PC-9 (cell line): ENCODE measurements around the gene IL10RA. TPM values are rescaled to one million over a fixed set of nuclear protein-coding genes. Genes with fewer than 3 reads are reported as not detected.
A peak's percentile ranks its signal among the peaks of the same experiment; 100 is the strongest.
"Not testable (repeated sequence)": the region's sequence is repeated elsewhere in the genome, so short reads cannot be mapped to it uniquely, and the experiment has no call there.

ENCODE experiments used
- BruUV-seq: library from RNA; stranded (reverse); fragments of 400-500 nt; replicated peaks from 2 replicates; lab custom pipeline; 2021; lab: Mats Ljungman, UMichigan
- CTCF ChIA-PET: fragments of 300-600 bp; sonication (Branson Sonifier 250); formaldehyde crosslinking; loops from one replicate; lab custom pipeline; 2022; ENCODE audit warnings: antibody characterized with exemption; lab: Charles Lee
- POLR2A ChIA-PET: fragments of 300-600 bp; sonication (Branson Sonifier 250); formaldehyde crosslinking; loops from one replicate; lab custom pipeline; 2022; ENCODE audit warnings: antibody characterized with exemption; ENCODE audit not compliant: unreplicated experiment; lab: Charles Lee
- DNase-seq, 2 experiments: peaks; one replicate each; pipeline versions ENCODE4 v3.0.0 to v3.0.0-alpha.2; 2015 to 2022; ENCODE audit warnings: mixed read lengths in 1 of 2
- H2AFZ ChIP-seq: fragments of 200-600 bp; sonication (generic); 2 replicates; pipeline ENCODE4 v1.8.1; 2017; ENCODE audit warnings: antibody characterized with exemption
- H3F3A ChIP-seq: fragments of 200-600 bp; sonication (generic); 2 replicates; pipeline ENCODE4 v1.8.1; 2017; ENCODE audit warnings: antibody characterized with exemption, mild to moderate bottlenecking, low read depth; ENCODE audit not compliant: insufficient read depth
- H3K27ac ChIP-seq: fragments of 200-600 bp; sonication (generic); 2 replicates; pipeline ENCODE4 v1.6.1; 2016; ENCODE audit warnings: mixed run types
- H3K27me3 ChIP-seq: fragments of 200-600 bp; sonication (generic); 2 replicates; pipeline ENCODE4 v1.6.1; 2016; ENCODE audit warnings: low read depth, mixed run types; ENCODE audit not compliant: insufficient read depth
- H3K36me3 ChIP-seq: fragments of 200-600 bp; sonication (generic); 2 replicates; pipeline ENCODE4 v1.6.1; 2016; ENCODE audit warnings: low read depth, mixed run types
- H3K4me1 ChIP-seq: fragments of 200-600 bp; sonication (generic); replicated peaks from 2 replicates; pipeline ENCODE4 v1.6.1; 2016; ENCODE audit warnings: mixed run types; ENCODE audit not compliant: insufficient read depth
- H3K4me2 ChIP-seq: fragments of 200-600 bp; sonication (generic); 2 replicates; pipeline ENCODE4 v1.6.1; 2017; ENCODE audit warnings: mixed run types
- H3K4me3 ChIP-seq: fragments of 200-600 bp; sonication (generic); 2 replicates; pipeline ENCODE4 v1.6.1; 2016; ENCODE audit warnings: mixed run types
- H3K79me2 ChIP-seq: fragments of 200-600 bp; sonication (generic); 2 replicates; pipeline ENCODE4 v1.6.1; 2017; ENCODE audit warnings: low read depth, mixed run types
- H3K9me2 ChIP-seq: fragments of 200-600 bp; sonication (generic); 2 replicates; pipeline ENCODE4 v1.8.1; 2017; ENCODE audit warnings: mild to moderate bottlenecking; ENCODE audit not compliant: insufficient read depth
- H3K9me3 ChIP-seq: fragments of 200-600 bp; sonication (generic); 2 replicates; pipeline ENCODE4 v1.8.1; 2016; ENCODE audit warnings: low read depth; ENCODE audit not compliant: insufficient read depth
- H4K20me1 ChIP-seq: fragments of 200-600 bp; sonication (generic); 2 replicates; pipeline ENCODE4 v1.8.1; 2017; ENCODE audit not compliant: insufficient read depth
- CTCF ChIP-seq: fragments of 200-600 bp; sonication (generic); conservative IDR thresholded peaks from 2 replicates; pipeline ENCODE4 v1.6.1; 2017; ENCODE audit warnings: mixed run types, antibody characterized with exemption, mild to moderate bottlenecking, moderate library complexity
- EZH2 ChIP-seq: fragments of 200-600 bp; sonication (generic); IDR thresholded peaks from 2 replicates; pipeline ENCODE4 v1.8.0; 2017; ENCODE audit warnings: antibody characterized with exemption, low read depth
- intact Hi-C: fragments of 100-400 bp; cut with micrococcal nuclease; formaldehyde crosslinking; loops from one replicate; pipeline ENCODE4 v1.10.0; 2022; ENCODE audit not compliant: unreplicated experiment
- total RNA-seq: library from RNA; stranded (reverse); gene quantifications from 2 replicates; pipeline ENCODE4 v1.2.3, GENCODE V29; 2021

IL10RA gene
- total RNA-seq, 1 experiment from 2014 or later: not detected

DNA sequence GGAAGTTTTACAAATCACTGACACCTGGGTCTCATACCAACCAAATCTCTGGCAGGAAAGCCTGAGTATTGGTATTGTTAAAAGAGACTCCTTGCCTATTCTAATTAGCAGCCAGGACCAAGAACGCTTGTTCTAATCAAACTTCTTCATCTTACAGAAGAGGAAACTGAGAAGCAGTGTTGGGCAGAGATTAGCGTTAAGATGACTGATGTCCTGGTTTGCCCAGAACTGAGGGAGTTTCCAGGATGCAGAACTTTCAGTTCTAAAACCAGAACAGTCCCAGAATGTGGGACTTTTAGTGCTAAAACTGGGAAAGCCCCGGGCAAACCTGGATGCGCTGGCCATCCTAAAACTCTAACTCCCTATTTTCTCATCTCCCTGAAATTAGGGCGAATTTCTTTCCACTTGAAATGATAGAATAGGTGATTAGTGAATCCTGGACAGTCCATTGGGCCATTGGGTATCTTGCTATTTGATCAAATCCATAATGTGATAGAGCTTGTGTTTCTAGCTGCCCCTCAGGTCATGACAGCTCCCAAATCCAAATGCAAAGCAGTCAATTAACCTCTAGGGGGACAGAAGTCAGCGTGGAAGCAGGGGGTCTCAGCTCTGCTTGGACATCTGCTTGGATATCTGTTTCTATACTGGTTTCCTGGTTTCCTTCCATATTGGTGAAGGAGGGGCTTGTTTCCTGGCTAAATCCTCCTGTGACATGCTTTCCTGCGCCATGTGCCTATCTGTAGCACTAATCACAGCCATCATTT, 41.0 kb upstream of the IL10RA start:
- no TSS peak for BruUV-seq
- POLR2A ChIA-PET: no interaction called here
- Histone ChIP-seq H3K27me3 (peaks cover 6% of the 10 kb centered on the region; the same call in 1 of the 2 replicates), H3K9me3 (peaks cover 5% of the 10 kb centered on the region), H3K27ac (no peak overlapping the region), H3F3A (peaks cover 14% of the 10 kb centered on the region), H3K4me3 (no peak overlapping the region), H3K4me1 (peaks cover 35% of the 10 kb centered on the region), H3K79me2 (no peaks in the 10 kb centered on the region), H2AFZ (no peak overlapping the region), H3K4me2 (no peak overlapping the region), H4K20me1 (no peaks in the 10 kb centered on the region), H3K36me3 (no peaks in the 10 kb centered on the region), H3K9me2 (no peaks in the 10 kb centered on the region)
- CTCF ChIA-PET: no interaction called here
- intact Hi-C loops: loop anchor here (5.0 to 10.0 kb wide), 2 partner anchors 227 to 520 kb away; no protein-coding TSS in a partner anchor
- DNase-seq: no peak
- no peak; the same call in 1 of the 2 replicates for TF ChIP-seq CTCF
- no peak for TF ChIP-seq EZH2

- Histone ChIP-seq H3K79me2 (no peaks in the 10 kb centered on the region), H3F3A (peaks cover 8% of the 10 kb centered on the region), H3K9me3 (peaks cover 5% of the 10 kb centered on the region), H3K36me3 (no peaks in the 10 kb centered on the region), H3K9me2 (no peaks in the 10 kb centered on the region), H3K4me1 (peaks cover 25% of the 10 kb centered on the region), H3K27ac (no peak overlapping the region), H2AFZ (no peak overlapping the region), H4K20me1 (no peaks in the 10 kb centered on the region), H3K4me3 (no peak overlapping the region), H3K27me3 (peaks cover 12% of the 10 kb centered on the region; the same call in 1 of the 2 replicates), H3K4me2 (peak overlapping the region; percentile 2; the same call in 1 of the 2 replicates)
- POLR2A ChIA-PET: no interaction called here
- TF ChIP-seq CTCF: no peak
- no peak for TF ChIP-seq EZH2
- BruUV-seq: no TSS peak
- CTCF ChIA-PET: interaction anchor here (0.5 to 1.6 kb wide), 18 partner anchors 14 to 555 kb away, joined by 3 to 19 read pairs (median 4); partner anchors contain the start of gene TMPRSS13
- no peak for DNase-seq
- intact Hi-C loops: loop anchor here (5.0 to 10.0 kb wide), 2 partner anchors 226 to 521 kb away; no protein-coding TSS in a partner anchor
Measured at GRCh38 chr11:117946156-117946841, 39.9 kb upstream of the IL10RA start.

- Histone ChIP-seq H3K9me2 (no peaks in the 10 kb centered on the region), H3F3A (peaks cover 1% of the 10 kb centered on the region), H3K27ac (no peak overlapping the region), H3K4me2 (peak overlapping the region; percentile 2; the same call in 1 of the 2 replicates), H2AFZ (no peak overlapping the region), H3K36me3 (no peaks in the 10 kb centered on the region), H3K4me1 (peaks cover 18% of the 10 kb centered on the region), H3K79me2 (no peaks in the 10 kb centered on the region), H3K9me3 (peaks cover 5% of the 10 kb centered on the region), H3K4me3 (no peak overlapping the region), H4K20me1 (no peaks in the 10 kb centered on the region), H3K27me3 (peaks cover 12% of the 10 kb centered on the region; the same call in 1 of the 2 replicates)
- ChIA-PET POLR2A (interaction anchor here (0.6 kb wide), 1 partner anchor 109 kb away, joined by 3 read pairs; no protein-coding TSS in a partner anchor), CTCF (interaction anchor here (0.5 to 1.6 kb wide), 19 partner anchors 14 to 554 kb away, joined by 3 to 19 read pairs (median 4); partner anchors contain the start of gene TMPRSS13)
- no TSS peak for BruUV-seq
- peak; percentile 84 to 90 for DNase-seq
- intact Hi-C loops: loop anchor here (1.0 to 10.0 kb wide), 6 partner anchors 18 to 522 kb away; partner anchors contain the start of gene TMPRSS13
- no peak for TF ChIP-seq EZH2
- TF ChIP-seq CTCF: peak; percentile 97
Measured at GRCh38 chr11:117946842-117947526, 39.2 kb upstream of the IL10RA start.

GRCh38 chr11:117947751-117948150, 38.4 kb upstream of the IL10RA start:
- DNase-seq, H3K9me2 ChIP-seq, H3K9me3 ChIP-seq, H4K20me1 ChIP-seq, H2AFZ ChIP-seq, H3K4me3 ChIP-seq, H3K4me2 ChIP-seq, H3K79me2 ChIP-seq, POLR2A ChIA-PET, H3K27ac ChIP-seq, BruUV-seq, H3K36me3 ChIP-seq, H3F3A ChIP-seq: not testable (repeated sequence)
- CTCF ChIA-PET: interaction anchor here (0.7 to 1.6 kb wide), 7 partner anchors 15 to 210 kb away, joined by 3 to 13 read pairs (median 5); no protein-coding TSS in a partner anchor
- Histone ChIP-seq H3K4me1 (peaks cover 11% of the 10 kb centered on the region), H3K27me3 (peaks cover 12% of the 10 kb centered on the region; the same call in 1 of the 2 replicates)
- intact Hi-C loops: loop anchor here (1.0 to 10.0 kb wide), 6 partner anchors 18 to 523 kb away; partner anchors contain the start of gene TMPRSS13
